Stimulated activated CD4-positive, alpha-beta T cell treated with anti-CD3 and anti-CD28 coated beads, Interleukin-4, amount 100 ng/mL, for 1 hour (primary cell): ENCODE data around the gene ORC6.

ENCODE experiments used
- DNase-seq: peaks from one replicate; pipeline ENCODE4 v3.0.0-alpha.2; 2020

The ORC6 gene

GRCh38 chr16:46701615-46702014 is 12.2 kb downstream of the ORC6 start:
- DNase-seq = no peak

GRCh38 chr16:46702030-46702429 is 12.6 kb downstream of the ORC6 start:
- no peak for DNase-seq

- DNase-seq = no peak
These were observed 17.2 kb downstream of the ORC6 start for GRCh38 chr16:46706642-46707041.

- DNase-seq = no peak
These were observed 20.1 kb downstream of the ORC6 start for GRCh38 chr16:46709469-46710005.

GRCh38 chr16:46711106-46712058 is 21.9 kb downstream of the ORC6 start:
- no peak for DNase-seq

GRCh38 chr16:46712911-46713310 is 23.5 kb downstream of the ORC6 start:
- no peak for DNase-seq

- DNase-seq = no peak
These were observed 24.2 kb downstream of the ORC6 start for GRCh38 chr16:46713634-46714033.

- DNase-seq = no peak
These were observed 25.5 kb downstream of the ORC6 start for GRCh38 chr16:46714797-46715591.

GRCh38 chr16:46715769-46716305 is 26.4 kb downstream of the ORC6 start:
- DNase-seq = no peak

GRCh38 chr16:46717692-46718091 is 28.2 kb downstream of the ORC6 start:
- DNase-seq = no peak

GRCh38 chr16:46718214-46718613 is 28.8 kb downstream of the ORC6 start:
- no peak for DNase-seq

GRCh38 chr16:46719528-46719927 is 30.1 kb downstream of the ORC6 start:
- no peak for DNase-seq

- no peak for DNase-seq
These were observed 31.2 kb downstream of the ORC6 start for GRCh38 chr16:46720619-46721018.

- no peak for DNase-seq
These were observed 32.4 kb downstream of the ORC6 start for GRCh38 chr16:46721885-46722284.

GRCh38 chr16:46727184-46727583 is 37.7 kb downstream of the ORC6 start:
- no peak for DNase-seq

GRCh38 chr16:46727630-46728029 is 38.2 kb downstream of the ORC6 start:
- DNase-seq = no peak

GRCh38 chr16:46728806-46729205 is 39.3 kb downstream of the ORC6 start:
- no peak for DNase-seq

GRCh38 chr16:46729326-46729995 is 40.0 kb downstream of the ORC6 start:
- DNase-seq = no peak

- no peak for DNase-seq
These were observed 40.7 kb downstream of the ORC6 start for GRCh38 chr16:46730126-46730525.

GRCh38 chr16:46730801-46731690 is 41.6 kb downstream of the ORC6 start:
- DNase-seq = no peak

GRCh38 chr16:46731691-46732555 is 42.5 kb downstream of the ORC6 start:
- no peak for DNase-seq
